Ishikawa (cell line): ENCODE measurements around the gene UBE2A.
A peak's percentile ranks its signal among the peaks of the same experiment; 100 is the strongest.

ENCODE experiments used
- CEBPB ChIP-seq: IDR thresholded peaks from 2 replicates; pipeline ENCODE4 v1.6.1; 2012
- CREB1 ChIP-seq: IDR thresholded peaks from 2 replicates; pipeline ENCODE4 v1.6.1; 2012; ENCODE audit warnings: low read depth
- EGR1 ChIP-seq: IDR thresholded peaks from 2 replicates; pipeline ENCODE4 v1.6.1; 2012
- EP300 ChIP-seq: IDR thresholded peaks from 2 replicates; pipeline ENCODE4 v1.6.1; 2012; ENCODE audit warnings: borderline replicate concordance
- FOXM1 ChIP-seq: IDR thresholded peaks from 2 replicates; pipeline ENCODE4 v1.6.1; 2012; ENCODE audit warnings: low read depth, borderline replicate concordance
- MAX ChIP-seq: IDR thresholded peaks from 2 replicates; pipeline ENCODE4 v1.6.1; 2012
- NFIC ChIP-seq: IDR thresholded peaks from 2 replicates; pipeline ENCODE4 v1.6.1; 2012
- RAD21 ChIP-seq: IDR thresholded peaks from 2 replicates; pipeline ENCODE4 v1.6.1; 2012; ENCODE audit warnings: low read depth
- REST ChIP-seq: IDR thresholded peaks from 2 replicates; pipeline ENCODE4 v1.6.1; 2012; ENCODE audit warnings: low read depth, mild to moderate bottlenecking
- TAF1 ChIP-seq: IDR thresholded peaks from 2 replicates; pipeline ENCODE4 v1.6.1; 2012; ENCODE audit warnings: low read depth, mild to moderate bottlenecking
- TCF12 ChIP-seq: IDR thresholded peaks from 2 replicates; pipeline ENCODE4 v1.6.1; 2012; ENCODE audit warnings: low read depth
- TEAD4 ChIP-seq: IDR thresholded peaks from 2 replicates; pipeline ENCODE4 v1.6.1; 2012
- USF1 ChIP-seq: IDR thresholded peaks from 2 replicates; pipeline ENCODE4 v1.6.1; 2012
- YY1 ChIP-seq: IDR thresholded peaks from 2 replicates; pipeline ENCODE4 v1.6.1; 2012; ENCODE audit warnings: low read depth
- ZBTB7A ChIP-seq: IDR thresholded peaks from 2 replicates; pipeline ENCODE4 v1.6.1; 2012; ENCODE audit warnings: low read depth

Gene UBE2A

GRCh38 chrX:119573840-119574393 lies 446 bp upstream of the UBE2A start:
- TF ChIP-seq EGR1 (peak; percentile 64), TEAD4 (no peak), FOXM1 (no peak), MAX (no peak; the same call in 1 of the 2 replicates), USF1 (no peak), CREB1 (no peak), ZBTB7A (no peak), CEBPB (no peak)

GRCh38 chrX:119579414-119579813 lies 5.1 kb downstream of the UBE2A start:
- TF ChIP-seq TAF1 (no peak), EP300 (no peak), RAD21 (no peak), FOXM1 (no peak), USF1 (no peak), EGR1 (no peak), CREB1 (no peak), ZBTB7A (no peak), CEBPB (no peak), TCF12 (no peak), YY1 (no peak), MAX (no peak), REST (no peak), NFIC (no peak), TEAD4 (no peak)

- no peak for TF ChIP-seq ZBTB7A
- no peak for TF ChIP-seq NFIC
- TF ChIP-seq TCF12: no peak
- no peak for TF ChIP-seq CREB1
- TF ChIP-seq USF1: no peak
- TF ChIP-seq MAX: no peak
- no peak for TF ChIP-seq FOXM1
- no peak for TF ChIP-seq RAD21
- TF ChIP-seq REST: no peak
- TF ChIP-seq TAF1: no peak
- TF ChIP-seq EGR1: no peak
- no peak for TF ChIP-seq CEBPB
- no peak for TF ChIP-seq EP300
- no peak for TF ChIP-seq YY1
- no peak for TF ChIP-seq TEAD4
Observed at GRCh38 chrX:119583431-119584059, 9.2 kb downstream of the UBE2A start.

- TF ChIP-seq TEAD4 (no peak), EGR1 (no peak), CEBPB (no peak), TAF1 (no peak), REST (no peak), ZBTB7A (no peak), YY1 (no peak), NFIC (no peak), MAX (no peak)
Observed at GRCh38 chrX:119589810-119590209, 15.4 kb downstream of the UBE2A start.
